GM18517 (cell line): ENCODE results near the gene SLC18B1.
"Not testable (repeated sequence)": the region's sequence is repeated elsewhere in the genome, so short reads cannot be mapped to it uniquely, and the experiment has no call there.

Source experiments
- ATAC-seq: cut with Tn5 transposase; IDR thresholded peaks from one replicate; pipeline ENCODE4 v1.9.1; 2021; ENCODE audit warnings: mild to moderate bottlenecking, moderate library complexity; ENCODE audit not compliant: unreplicated experiment

Gene SLC18B1

DNA sequence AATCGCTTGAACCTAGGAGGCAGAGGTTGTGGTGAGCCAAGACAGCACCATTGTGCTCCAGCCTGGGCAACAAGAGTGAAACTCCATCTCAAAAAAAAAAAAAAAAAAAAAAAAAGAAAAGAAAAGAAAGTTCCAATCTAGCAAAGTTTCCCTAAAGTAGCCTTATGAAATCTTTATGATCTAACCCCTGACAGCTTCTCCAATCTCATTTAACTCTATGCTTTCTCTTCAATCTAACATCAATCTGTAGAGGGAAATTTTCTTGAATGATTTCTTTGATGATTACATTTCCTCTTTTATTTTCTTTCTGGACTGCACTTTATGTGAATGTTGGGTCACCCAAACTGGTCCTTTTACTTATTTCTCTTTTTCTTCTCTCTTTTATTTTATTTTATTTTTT lies 2.2 kb upstream of the SLC18B1 start:
- no peak for ATAC-seq

- ATAC-seq = peak; percentile 90
Measured at GRCh38 chr6:132798869-132799538, 567 bp upstream of the SLC18B1 start.

DNA sequence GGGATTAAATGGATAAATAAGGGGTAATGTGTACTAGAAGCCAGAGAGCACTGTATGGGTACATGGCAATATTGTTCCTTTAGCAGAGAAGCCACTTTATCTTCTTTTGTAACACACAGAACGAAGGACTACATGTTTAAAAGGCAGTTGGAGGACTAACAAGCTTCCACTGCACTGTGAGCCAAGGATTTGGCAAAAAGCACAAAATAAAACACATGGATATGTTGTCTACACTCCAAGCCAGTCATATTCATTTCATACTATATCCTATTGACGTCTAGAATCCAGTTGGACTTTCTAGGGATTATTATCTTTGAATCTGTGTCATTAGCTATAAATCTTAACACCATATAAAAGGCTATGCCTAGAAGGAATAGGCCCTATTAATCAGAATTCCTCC lies 3.0 kb downstream of the SLC18B1 start:
- no peak for ATAC-seq

GRCh38 chr6:132792510-132792909 lies 5.9 kb downstream of the SLC18B1 start:
- ATAC-seq = no peak

DNA sequence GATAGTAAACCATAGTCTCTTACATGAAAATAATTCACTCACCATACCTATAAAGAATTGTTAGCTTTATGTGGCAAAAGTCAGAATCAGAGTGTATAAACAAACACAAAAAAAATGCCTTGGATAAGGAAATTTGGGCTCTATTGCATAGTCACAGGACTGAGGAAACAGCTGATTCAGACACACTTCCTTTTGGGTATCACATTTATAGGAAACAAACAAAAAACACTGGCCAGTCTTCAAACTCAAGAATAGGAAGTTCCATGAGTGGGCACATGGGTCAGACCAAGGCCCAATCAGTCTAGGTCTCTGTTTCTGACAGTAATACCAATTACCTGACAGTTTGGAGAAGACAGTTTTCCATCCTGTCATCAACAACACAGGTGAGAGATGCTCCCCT lies 8.0 kb downstream of the SLC18B1 start:
- no peak for ATAC-seq

DNA sequence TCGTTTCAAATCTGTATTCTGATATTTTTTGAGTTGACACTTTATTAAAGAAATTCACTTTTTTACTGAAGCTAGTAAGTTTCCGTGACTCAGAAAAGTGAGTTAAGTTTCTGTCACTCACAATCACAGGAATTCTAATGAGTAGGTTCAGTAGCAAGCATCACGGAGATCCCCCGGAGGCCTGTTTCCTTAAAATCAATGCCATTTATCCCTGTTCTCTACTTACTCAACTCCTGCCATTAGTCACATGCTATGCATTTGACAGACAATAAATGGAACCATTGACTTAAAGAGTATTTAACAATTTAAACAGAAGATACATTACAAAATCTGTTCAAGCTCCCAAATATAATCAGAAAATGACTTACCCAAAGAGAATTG lies 9.1 kb downstream of the SLC18B1 start:
- ATAC-seq = no peak

DNA sequence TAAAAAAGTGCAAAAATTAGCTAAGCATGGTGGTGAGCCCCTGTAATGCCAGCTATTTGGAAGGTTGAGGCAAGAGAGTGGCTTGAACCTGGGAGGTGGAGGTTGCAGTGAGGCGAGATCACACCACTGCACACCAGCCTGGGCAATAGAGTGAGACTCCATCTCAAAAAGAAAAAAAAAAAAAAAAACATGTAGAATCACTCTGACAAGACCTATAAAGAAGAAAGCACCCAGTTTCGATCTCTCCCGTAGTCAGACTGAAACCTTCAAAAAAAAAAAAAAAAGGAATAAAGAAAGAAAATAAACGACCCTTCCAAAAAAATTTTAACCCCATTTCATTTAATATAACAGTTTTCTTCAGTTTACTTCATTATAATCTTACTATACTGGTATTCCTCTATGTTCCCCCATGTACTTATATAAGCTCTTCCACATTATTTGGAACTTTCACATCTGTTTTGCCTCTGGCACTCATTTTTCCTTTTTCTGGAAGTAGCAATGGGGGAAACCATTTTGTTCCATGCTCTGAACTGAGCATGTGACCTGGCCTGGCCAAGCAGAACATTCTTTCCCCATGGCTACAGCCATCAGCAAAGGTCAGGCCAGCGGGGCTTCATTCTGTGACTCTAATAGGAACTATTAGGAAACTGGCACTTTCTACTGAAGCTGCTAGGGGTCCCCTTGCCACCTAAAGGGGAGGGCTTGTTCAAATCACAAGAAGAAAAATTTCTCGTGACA lies 9.6 kb downstream of the SLC18B1 start:
- ATAC-seq = no peak

- ATAC-seq = no peak
Measured at GRCh38 chr6:132785936-132786335, 12.5 kb downstream of the SLC18B1 start.

DNA sequence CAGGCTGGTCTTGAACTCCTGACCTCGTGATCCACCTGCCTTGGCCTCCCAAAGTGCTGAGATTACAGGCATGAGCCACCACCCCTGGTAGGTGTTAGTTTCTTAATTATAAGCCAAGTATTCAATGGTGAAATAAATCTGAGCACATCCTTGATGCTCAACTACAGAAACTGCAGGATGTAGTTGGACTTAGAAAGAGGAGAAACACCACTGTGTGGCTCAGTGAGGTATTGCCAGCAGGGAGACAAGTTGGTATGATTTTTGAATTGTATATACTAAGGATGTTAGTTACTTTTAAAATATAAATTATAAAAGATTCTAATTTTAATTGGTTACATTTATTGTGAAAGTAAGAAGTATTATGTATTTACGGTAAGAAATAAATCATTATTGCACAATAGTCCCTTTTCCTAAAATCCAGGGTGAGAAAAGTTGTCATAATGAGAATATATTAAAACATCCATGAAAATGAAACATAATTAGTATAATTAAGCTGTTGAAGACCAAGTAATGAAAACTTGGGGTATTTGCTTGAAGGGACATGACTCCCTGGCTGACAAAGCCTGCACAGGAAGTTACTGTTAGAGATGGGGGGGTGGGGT lies 17.6 kb downstream of the SLC18B1 start:
- ATAC-seq = no peak

DNA sequence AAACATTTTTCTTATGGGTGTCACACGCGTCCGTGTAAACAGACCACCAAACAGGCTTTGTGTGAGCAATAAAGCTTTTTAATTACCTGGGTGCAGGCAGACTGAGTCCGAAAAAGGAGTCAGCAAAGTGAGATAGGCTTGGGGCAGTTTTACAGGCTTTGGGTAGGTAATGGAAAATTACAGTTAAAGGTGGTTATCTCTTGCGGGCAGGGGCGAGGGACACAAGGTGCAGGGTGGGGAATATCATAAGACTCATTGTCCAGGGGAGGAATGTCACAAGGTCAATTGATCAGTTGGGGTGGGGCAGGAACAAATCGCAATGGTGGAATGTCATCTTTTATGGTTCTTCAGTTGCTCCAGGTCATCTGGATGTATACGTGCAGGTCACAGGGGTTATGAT lies 20.6 kb downstream of the SLC18B1 start:
- not testable (repeated sequence) for ATAC-seq

DNA sequence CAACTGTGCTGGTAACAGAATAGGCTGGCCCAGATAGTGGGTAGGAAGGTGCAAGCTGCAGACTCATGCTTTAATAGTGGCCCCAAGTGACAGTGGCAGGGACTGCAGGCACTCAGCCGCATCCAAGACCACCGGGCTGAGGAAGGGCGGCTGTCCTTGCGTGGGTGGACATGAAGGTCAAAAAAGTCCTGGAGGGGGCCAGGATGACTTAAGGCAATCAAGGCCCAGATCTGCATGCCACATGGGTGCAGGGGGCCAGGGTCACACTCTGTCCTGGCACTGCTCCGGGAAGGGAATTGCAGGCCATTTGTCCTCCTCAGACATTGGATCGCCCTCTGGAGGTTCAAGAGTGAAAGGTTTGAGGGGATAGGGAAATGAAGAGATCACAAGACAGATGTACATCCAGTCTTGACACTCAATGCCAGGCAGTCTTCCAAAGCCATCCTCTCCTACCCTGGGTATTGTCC lies 30.4 kb downstream of the SLC18B1 start:
- peak; percentile 89 for ATAC-seq

DNA sequence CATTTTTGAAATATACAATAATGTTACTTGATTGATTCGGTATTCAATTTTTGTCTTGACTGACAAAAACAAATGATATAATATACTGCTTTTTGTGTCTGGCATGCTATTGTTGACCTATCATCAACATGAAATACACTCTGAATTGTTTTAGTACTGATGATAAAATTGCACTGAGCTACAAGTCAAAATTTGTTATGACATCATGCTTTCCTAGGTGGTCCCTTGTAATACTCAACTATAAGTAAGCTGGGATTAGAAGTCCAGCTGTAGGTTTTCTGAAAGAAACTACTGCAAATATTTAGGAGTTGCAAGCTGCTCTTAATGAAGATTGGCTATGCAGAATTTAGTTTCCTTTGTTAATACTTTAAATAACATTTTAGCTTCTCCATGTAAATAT lies 32.9 kb downstream of the SLC18B1 start:
- ATAC-seq = no peak

DNA sequence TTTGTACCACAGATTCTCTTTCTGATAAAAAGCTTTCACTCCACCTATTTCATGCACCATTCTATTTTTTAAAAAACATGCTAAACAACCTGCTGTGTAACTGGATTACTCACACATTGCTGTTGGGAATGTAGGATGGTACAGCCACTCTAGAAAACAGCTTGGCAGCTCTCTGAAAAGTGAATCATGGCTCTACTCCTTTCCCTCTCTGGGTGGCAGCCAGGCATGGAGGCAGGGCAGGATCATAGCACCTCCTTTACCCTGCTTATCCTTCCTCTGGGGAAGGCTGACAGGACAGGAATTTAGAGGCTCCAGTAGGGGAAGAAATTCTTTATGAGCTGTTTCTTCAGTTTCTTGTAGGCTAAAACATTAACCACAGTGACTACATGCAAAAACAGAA lies 34.1 kb downstream of the SLC18B1 start:
- no peak for ATAC-seq

DNA sequence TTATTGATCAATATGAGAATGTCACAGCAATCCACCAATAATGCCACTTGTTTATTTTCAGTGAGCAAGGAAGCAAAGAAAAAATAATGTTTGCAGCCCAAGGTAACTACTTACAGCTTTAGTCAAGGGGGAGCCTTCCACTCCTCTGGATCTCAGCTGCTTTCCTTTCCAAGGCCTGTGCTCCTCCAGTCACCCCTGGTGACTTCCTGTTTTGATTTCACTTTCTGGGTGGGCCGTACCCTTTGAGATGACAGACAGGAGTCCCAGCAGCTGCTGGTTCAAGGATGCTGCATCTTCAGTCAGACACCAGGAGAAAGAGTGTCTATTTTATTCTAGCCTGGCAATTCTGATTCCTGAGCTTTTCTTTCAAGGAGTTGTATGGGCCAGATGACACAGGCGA lies 35.2 kb downstream of the SLC18B1 start:
- peak; percentile 87 for ATAC-seq

GRCh38 chr6:132760256-132760655 lies 38.2 kb downstream of the SLC18B1 start:
- ATAC-seq = peak; percentile 28

DNA sequence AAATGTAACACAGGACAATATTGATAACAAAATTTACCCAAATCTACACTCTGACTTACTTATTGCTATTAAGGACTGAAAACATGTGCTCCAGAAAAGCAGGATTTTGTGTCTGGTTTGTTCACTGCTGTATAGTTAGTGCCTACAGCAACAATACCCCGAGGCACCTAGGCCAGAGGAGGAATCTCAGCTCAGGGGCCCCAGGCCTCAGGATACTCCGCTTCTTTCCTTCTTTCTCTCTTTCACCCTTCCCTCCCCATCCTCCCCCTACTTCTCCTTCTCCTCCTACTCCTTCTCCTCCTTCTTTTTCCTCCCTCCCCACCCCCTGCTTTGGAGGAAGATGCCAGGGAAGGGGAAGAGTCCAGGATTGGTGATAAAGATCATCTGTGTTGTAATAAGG lies 39.7 kb downstream of the SLC18B1 start:
- ATAC-seq = no peak

DNA sequence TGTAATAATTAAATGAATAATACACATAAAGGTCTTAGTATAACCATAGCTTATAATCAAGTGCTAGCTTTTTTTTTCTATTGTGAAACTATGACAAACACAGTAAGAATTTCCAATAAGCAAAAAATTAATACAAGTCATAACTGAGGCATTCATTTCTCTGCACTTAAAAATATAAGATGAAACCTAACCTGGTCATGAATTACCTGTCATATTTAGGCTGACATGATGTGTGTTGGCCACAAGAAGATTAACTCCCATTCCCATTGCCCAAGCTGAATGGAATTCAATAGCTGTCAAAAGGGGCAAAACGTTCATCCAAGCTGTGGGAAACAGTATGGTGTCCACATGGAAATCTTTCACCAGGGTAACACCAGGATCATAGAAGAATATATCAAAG lies 46.2 kb downstream of the SLC18B1 start:
- ATAC-seq = no peak

- no peak for ATAC-seq
Measured at GRCh38 chr6:132751828-132752227, 46.6 kb downstream of the SLC18B1 start.

GRCh38 chr6:132751306-132751705 lies 47.1 kb downstream of the SLC18B1 start:
- peak; percentile 35 for ATAC-seq

DNA sequence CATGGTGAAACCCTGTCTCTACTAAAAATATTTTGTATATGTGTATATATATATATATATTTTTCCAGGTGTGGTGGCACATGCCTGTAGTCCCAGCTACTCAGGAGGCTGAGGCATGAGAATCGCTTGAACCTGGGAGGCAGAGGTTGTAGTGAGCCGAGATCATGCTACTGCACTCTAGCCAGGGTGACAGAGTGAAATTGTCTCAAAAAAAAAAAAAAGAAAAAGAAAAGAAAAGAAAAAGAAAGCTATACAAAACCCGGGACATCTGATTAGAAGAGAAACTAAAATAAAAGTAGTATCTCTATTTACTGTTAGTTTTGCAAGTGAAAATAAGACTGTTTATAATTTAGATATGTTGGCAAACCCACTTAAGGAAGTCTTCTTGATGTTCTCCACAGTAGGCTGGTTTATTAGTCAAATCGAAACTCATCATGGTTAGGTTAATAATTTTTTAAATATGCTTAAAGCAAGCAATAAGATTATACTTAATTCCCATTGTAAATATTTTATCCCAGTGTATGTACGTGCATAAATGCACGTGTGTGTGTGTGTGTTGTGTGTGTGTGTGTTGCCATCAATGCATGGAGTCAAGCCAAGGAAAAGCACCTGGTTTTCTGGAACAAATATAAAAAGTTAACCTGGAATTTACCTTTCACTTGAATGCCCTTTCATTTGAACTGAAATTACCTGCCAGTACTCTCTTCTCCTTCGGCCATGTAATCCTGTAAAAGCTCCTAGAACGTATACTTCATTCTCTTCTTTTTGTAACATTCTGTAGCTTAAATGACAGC lies 47.8 kb downstream of the SLC18B1 start:
- peak; percentile 93 for ATAC-seq

GRCh38 chr6:132749111-132749510 lies 49.3 kb downstream of the SLC18B1 start:
- ATAC-seq = no peak
